Measurements from ENCODE around the gene CD300C. TPM values are rescaled to one million over a fixed set of nuclear protein-coding genes. Genes with fewer than 3 reads are reported as not detected.

Gene CD300C
- total RNA-seq, 1 experiment from 2014 or later = not detected

DNA sequence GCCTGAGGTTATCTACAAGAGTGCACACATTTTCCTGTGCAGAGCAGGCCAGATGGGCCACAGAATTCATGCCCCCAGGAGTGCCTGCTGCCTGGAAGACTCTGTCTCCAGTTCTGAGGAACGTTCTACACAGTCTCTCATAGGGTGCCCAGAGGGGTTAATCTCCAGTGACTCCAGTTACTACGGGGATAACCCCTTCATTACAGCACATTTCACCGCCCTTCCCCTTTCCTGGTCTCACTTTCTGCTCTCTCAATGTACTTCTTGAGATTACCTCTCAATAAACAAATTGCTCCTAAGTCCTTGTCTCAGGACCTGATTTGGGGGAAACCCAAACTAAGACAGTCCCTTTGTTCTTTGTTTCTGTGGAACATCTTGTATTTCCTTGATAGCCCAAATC is 15.7 kb upstream of the CD300C start:
- Mint-ChIP-seq H3K4me1 (peaks cover 28% of the 10 kb centered on the region), H3K9me3 (peaks cover 24% of the 10 kb centered on the region), H3K27me3 (ENCODE audit: low read depth) (peaks cover 55% of the 10 kb centered on the region), H3K4me3 (no peak overlapping the region), H3K36me3 (peaks cover 13% of the 10 kb centered on the region; the same call in 1 of the 2 replicates), H3K27ac (no peak overlapping the region)
- ChIA-PET POLR2A (no interaction called here), CTCF (no interaction called here)
- DNase-seq (ENCODE audit: low spot score) = no peak
- no peak for ATAC-seq
- TF ChIP-seq FOXK1 (CRISPR knock-in tag; IDR thresholded peaks at IDR 0.05) = no peak

DNA sequence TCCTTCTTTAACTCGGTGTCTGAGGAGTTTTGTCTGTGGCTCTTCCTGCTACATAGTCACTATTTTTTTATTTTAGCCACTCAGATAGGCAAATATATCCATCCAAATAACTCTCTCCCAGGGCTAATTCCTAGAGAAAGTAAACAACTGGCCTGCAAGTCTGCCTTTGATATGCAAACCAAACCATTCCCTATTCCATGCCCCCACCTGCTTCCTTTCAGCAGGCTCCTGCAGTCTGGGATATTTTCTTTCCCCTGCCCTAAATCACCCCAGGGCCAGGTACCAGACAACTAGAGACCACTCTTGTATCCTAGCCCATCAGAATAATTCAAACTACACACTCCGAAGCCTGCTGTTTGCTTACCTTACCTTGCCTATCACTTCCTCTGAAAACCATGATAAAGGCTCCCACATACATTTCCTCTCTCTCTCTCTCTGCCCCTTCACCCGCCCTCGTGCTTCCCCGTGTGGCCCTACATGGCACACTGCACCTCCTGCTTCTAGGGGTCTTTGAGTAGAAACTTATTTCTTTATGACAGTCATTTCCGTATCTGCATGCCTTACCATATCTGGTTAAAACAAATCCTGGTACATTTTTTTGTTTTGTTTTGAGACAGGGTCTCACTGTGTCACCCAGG is 13.1 kb upstream of the CD300C start:
- TF ChIP-seq, protein P1, sequence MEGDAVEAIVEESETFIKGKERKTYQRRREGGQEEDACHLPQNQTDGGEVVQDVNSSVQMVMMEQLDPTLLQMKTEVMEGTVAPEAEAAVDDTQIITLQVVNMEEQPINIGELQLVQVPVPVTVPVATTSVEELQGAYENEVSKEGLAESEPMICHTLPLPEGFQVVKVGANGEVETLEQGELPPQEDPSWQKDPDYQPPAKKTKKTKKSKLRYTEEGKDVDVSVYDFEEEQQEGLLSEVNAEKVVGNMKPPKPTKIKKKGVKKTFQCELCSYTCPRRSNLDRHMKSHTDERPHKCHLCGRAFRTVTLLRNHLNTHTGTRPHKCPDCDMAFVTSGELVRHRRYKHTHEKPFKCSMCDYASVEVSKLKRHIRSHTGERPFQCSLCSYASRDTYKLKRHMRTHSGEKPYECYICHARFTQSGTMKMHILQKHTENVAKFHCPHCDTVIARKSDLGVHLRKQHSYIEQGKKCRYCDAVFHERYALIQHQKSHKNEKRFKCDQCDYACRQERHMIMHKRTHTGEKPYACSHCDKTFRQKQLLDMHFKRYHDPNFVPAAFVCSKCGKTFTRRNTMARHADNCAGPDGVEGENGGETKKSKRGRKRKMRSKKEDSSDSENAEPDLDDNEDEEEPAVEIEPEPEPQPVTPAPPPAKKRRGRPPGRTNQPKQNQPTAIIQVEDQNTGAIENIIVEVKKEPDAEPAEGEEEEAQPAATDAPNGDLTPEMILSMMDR (IDR thresholded peaks at IDR 0.05) = no peak
- TF ChIP-seq, protein P2, sequence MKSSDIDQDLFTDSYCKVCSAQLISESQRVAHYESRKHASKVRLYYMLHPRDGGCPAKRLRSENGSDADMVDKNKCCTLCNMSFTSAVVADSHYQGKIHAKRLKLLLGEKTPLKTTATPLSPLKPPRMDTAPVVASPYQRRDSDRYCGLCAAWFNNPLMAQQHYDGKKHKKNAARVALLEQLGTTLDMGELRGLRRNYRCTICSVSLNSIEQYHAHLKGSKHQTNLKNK (CRISPR knock-in tag; IDR thresholded peaks at IDR 0.05) = no peak
- TF ChIP-seq, protein P3, sequence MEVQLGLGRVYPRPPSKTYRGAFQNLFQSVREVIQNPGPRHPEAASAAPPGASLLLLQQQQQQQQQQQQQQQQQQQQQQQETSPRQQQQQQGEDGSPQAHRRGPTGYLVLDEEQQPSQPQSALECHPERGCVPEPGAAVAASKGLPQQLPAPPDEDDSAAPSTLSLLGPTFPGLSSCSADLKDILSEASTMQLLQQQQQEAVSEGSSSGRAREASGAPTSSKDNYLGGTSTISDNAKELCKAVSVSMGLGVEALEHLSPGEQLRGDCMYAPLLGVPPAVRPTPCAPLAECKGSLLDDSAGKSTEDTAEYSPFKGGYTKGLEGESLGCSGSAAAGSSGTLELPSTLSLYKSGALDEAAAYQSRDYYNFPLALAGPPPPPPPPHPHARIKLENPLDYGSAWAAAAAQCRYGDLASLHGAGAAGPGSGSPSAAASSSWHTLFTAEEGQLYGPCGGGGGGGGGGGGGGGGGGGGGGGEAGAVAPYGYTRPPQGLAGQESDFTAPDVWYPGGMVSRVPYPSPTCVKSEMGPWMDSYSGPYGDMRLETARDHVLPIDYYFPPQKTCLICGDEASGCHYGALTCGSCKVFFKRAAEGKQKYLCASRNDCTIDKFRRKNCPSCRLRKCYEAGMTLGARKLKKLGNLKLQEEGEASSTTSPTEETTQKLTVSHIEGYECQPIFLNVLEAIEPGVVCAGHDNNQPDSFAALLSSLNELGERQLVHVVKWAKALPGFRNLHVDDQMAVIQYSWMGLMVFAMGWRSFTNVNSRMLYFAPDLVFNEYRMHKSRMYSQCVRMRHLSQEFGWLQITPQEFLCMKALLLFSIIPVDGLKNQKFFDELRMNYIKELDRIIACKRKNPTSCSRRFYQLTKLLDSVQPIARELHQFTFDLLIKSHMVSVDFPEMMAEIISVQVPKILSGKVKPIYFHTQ (CRISPR knock-in tag; IDR thresholded peaks at IDR 0.05) = no peak
- TF ChIP-seq, protein P4, sequence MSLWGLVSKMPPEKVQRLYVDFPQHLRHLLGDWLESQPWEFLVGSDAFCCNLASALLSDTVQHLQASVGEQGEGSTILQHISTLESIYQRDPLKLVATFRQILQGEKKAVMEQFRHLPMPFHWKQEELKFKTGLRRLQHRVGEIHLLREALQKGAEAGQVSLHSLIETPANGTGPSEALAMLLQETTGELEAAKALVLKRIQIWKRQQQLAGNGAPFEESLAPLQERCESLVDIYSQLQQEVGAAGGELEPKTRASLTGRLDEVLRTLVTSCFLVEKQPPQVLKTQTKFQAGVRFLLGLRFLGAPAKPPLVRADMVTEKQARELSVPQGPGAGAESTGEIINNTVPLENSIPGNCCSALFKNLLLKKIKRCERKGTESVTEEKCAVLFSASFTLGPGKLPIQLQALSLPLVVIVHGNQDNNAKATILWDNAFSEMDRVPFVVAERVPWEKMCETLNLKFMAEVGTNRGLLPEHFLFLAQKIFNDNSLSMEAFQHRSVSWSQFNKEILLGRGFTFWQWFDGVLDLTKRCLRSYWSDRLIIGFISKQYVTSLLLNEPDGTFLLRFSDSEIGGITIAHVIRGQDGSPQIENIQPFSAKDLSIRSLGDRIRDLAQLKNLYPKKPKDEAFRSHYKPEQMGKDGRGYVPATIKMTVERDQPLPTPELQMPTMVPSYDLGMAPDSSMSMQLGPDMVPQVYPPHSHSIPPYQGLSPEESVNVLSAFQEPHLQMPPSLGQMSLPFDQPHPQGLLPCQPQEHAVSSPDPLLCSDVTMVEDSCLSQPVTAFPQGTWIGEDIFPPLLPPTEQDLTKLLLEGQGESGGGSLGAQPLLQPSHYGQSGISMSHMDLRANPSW (CRISPR knock-in tag; conservative IDR thresholded peaks at IDR 0.05; ENCODE audit: low read depth) = no peak
- TF ChIP-seq, protein P5, sequence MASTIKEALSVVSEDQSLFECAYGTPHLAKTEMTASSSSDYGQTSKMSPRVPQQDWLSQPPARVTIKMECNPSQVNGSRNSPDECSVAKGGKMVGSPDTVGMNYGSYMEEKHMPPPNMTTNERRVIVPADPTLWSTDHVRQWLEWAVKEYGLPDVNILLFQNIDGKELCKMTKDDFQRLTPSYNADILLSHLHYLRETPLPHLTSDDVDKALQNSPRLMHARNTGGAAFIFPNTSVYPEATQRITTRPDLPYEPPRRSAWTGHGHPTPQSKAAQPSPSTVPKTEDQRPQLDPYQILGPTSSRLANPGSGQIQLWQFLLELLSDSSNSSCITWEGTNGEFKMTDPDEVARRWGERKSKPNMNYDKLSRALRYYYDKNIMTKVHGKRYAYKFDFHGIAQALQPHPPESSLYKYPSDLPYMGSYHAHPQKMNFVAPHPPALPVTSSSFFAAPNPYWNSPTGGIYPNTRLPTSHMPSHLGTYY (CRISPR knock-in tag; IDR thresholded peaks at IDR 0.05) = no peak
- TF ChIP-seq, protein P6, sequence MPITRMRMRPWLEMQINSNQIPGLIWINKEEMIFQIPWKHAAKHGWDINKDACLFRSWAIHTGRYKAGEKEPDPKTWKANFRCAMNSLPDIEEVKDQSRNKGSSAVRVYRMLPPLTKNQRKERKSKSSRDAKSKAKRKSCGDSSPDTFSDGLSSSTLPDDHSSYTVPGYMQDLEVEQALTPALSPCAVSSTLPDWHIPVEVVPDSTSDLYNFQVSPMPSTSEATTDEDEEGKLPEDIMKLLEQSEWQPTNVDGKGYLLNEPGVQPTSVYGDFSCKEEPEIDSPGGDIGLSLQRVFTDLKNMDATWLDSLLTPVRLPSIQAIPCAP (CRISPR knock-in tag; IDR thresholded peaks at IDR 0.05) = no peak
- TF ChIP-seq ZNF317 (CRISPR knock-in tag; IDR thresholded peaks at IDR 0.05; ENCODE audit: borderline replicate concordance, low read depth) (no peak), ZBTB21 (CRISPR knock-in tag; IDR thresholded peaks at IDR 0.05; ENCODE audit: borderline replicate concordance) (no peak), EMX1 (CRISPR knock-in tag; IDR thresholded peaks at IDR 0.05) (no peak), ZNF138 (CRISPR knock-in tag; conservative IDR thresholded peaks at IDR 0.05) (no peak), NR3C1 (CRISPR knock-in tag; conservative IDR thresholded peaks at IDR 0.05; ENCODE audit: low read depth) (no peak), SMAD3 (CRISPR knock-in tag; IDR thresholded peaks at IDR 0.05; ENCODE audit: borderline replicate concordance) (no peak)
- TF ChIP-seq, protein P7, sequence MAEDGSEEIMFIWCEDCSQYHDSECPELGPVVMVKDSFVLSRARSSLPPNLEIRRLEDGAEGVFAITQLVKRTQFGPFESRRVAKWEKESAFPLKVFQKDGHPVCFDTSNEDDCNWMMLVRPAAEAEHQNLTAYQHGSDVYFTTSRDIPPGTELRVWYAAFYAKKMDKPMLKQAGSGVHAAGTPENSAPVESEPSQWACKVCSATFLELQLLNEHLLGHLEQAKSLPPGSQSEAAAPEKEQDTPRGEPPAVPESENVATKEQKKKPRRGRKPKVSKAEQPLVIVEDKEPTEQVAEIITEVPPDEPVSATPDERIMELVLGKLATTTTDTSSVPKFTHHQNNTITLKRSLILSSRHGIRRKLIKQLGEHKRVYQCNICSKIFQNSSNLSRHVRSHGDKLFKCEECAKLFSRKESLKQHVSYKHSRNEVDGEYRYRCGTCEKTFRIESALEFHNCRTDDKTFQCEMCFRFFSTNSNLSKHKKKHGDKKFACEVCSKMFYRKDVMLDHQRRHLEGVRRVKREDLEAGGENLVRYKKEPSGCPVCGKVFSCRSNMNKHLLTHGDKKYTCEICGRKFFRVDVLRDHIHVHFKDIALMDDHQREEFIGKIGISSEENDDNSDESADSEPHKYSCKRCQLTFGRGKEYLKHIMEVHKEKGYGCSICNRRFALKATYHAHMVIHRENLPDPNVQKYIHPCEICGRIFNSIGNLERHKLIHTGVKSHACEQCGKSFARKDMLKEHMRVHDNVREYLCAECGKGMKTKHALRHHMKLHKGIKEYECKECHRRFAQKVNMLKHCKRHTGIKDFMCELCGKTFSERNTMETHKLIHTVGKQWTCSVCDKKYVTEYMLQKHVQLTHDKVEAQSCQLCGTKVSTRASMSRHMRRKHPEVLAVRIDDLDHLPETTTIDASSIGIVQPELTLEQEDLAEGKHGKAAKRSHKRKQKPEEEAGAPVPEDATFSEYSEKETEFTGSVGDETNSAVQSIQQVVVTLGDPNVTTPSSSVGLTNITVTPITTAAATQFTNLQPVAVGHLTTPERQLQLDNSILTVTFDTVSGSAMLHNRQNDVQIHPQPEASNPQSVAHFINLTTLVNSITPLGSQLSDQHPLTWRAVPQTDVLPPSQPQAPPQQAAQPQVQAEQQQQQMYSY (CRISPR knock-in tag; IDR thresholded peaks at IDR 0.05) = no peak
- TF ChIP-seq, protein P8, sequence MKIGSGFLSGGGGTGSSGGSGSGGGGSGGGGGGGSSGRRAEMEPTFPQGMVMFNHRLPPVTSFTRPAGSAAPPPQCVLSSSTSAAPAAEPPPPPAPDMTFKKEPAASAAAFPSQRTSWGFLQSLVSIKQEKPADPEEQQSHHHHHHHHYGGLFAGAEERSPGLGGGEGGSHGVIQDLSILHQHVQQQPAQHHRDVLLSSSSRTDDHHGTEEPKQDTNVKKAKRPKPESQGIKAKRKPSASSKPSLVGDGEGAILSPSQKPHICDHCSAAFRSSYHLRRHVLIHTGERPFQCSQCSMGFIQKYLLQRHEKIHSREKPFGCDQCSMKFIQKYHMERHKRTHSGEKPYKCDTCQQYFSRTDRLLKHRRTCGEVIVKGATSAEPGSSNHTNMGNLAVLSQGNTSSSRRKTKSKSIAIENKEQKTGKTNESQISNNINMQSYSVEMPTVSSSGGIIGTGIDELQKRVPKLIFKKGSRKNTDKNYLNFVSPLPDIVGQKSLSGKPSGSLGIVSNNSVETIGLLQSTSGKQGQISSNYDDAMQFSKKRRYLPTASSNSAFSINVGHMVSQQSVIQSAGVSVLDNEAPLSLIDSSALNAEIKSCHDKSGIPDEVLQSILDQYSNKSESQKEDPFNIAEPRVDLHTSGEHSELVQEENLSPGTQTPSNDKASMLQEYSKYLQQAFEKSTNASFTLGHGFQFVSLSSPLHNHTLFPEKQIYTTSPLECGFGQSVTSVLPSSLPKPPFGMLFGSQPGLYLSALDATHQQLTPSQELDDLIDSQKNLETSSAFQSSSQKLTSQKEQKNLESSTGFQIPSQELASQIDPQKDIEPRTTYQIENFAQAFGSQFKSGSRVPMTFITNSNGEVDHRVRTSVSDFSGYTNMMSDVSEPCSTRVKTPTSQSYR (CRISPR knock-in tag; IDR thresholded peaks at IDR 0.05) = no peak
- ChIA-PET CTCF (no interaction called here), POLR2A (no interaction called here)
- Mint-ChIP-seq H3K27ac (peak overlapping the region; percentile 78; the same call in 1 of the 2 replicates), H3K4me3 (no peak overlapping the region), H3K36me3 (peaks cover 17% of the 10 kb centered on the region), H3K4me1 (peaks cover 24% of the 10 kb centered on the region), H3K9me3 (peaks cover 29% of the 10 kb centered on the region), H3K27me3 (ENCODE audit: low read depth) (peaks cover 75% of the 10 kb centered on the region)
- DNase-seq (ENCODE audit: low spot score) (no peak), ATAC-seq (peak; percentile 86)

All from WTC11 (cell line).